Stimulated activated CD8-positive, alpha-beta memory T cell treated with anti-CD3 and anti-CD28 coated beads, Interleukin-7, amount 100 ng/mL, for 1 hour (primary cell): Measurements from ENCODE around the gene UROD.
"Not testable (repeated sequence)": the region's sequence is repeated elsewhere in the genome, so short reads cannot be mapped to it uniquely, and the experiment has no call there.

Source experiments
- DNase-seq, 2 donors: peaks; one replicate each; pipeline ENCODE4 v3.0.0-alpha.2; 2020; ENCODE audit warnings: low read depth in 2 of 2

UROD gene

DNA sequence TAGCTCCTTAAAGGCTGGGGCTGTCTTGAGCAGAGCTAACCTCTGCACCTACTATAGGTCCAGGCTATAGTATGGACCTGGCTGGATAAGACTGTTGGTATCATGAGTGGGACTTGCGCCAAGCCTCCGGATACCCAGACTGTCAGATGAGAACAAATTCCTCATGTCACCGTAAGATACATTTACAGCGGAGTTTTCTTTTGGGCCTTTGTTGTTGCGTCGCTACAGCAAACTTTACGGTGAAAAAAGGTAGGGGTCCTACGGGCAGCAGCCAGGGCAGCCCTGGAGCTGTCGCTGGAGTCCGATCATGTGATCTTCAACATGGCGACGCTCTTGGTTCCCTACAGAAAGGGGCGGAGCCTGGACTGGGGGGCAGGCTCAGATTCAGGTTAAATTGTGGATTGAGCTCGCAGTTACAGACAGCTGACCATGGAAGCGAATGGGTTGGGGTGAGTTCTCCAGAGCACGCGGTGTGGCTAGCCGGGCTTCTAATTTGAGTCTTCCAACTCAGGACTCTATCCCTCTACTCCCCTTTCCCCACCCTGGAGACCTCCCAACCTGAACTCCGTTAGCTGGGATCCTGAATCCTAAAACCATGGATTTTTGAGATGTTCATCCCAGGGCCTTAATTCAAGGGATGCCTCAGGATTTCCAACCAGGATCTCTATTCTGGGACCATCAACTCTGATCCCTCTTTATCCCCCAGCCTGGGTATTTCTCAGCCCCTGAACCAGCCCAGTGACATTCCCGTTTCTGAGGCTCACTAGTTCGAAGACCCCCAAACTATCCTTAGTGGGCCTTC lies at the start of gene UROD:
TSS of gene UROD (plus strand) at position 418 of the 802 bp plus-strand sequence. CDS start at position 430, 12 bp downstream.
- DNase-seq, result peak; percentile 63 to 69

- DNase-seq, result no peak
Observed at GRCh38 chr1:44962729-44963128, 49.3 kb upstream of the UROD start.

- no peak for DNase-seq
Observed at GRCh38 chr1:44964396-44964795, 47.7 kb upstream of the UROD start.

DNA sequence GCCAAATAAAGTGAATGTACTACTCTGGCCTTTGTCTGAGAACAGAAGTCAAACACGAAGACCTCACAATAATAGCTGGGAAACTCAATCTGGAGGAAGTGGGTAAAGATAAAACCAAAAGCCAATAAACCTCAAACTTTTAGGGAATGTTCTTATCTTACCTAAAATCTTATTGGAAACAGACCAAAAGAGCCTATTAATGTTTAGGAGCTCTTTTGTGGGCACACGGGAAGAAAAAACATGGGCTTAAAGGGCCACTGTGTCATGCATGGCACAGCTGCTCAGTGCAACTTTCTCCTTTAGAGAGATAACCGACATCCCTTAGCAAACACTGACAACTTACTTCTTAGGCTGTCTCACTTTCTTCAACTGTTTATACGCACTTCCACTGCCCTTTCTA lies 41.7 kb upstream of the UROD start:
- no peak for DNase-seq

DNA sequence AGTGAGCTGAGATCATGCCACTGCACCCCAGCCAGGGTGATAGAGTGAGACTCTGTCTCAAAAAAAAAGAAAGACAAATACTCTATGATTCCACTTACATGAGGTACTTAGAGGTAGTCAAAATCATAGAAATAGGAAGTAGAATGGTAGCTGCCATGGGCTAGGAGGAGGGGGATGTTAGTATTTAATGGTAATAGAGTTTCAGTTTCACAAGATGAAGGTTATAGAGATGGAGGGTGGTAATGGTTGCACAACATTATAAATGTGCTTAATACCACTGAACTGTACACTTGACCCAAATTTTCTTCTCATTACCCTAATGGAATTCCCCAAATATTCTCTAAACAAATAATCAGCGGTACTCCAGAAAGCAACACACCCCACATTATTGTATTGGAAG lies 38.4 kb upstream of the UROD start:
- no peak for DNase-seq

DNA sequence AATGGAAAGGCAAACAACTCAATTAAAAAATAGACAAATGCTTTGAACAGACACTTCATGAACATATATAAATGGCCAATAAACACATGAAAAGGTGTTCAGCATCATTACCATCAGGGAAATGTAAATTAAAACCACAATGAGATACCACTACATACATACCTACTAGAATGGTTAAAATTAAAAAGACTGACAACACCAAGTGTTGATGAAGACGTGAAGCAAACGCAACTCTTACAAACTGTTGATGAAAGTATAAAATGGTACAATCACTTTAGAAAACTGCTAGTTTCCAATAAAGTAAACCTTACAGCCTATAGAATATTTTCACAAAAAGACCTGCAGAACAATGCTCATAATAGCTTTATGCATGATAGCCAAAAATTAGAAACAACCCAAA lies 35.8 kb upstream of the UROD start:
- DNase-seq, result no peak

DNA sequence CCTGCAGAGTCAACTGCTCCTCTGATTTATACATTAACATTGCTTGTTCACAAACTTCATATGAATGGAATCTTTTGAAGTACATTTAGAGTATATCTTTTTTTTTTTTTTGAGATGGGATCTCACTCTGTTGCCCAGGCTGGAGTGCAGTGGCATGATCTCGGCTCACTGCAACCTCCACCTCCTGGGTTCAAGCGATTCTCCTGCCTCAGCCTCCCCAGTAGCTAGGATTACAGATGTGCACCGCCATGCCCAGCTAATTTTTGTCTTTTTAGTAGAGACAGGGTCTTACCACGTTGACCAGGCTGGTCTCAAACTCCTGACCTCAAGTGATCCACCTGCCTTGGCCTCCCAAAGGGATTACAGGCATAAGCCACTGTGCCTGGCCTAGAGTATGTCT lies 34.7 kb upstream of the UROD start:
- DNase-seq, result not testable (repeated sequence)

GRCh38 chr1:44985747-44986359 lies 26.2 kb upstream of the UROD start:
- DNase-seq, result no peak

DNA sequence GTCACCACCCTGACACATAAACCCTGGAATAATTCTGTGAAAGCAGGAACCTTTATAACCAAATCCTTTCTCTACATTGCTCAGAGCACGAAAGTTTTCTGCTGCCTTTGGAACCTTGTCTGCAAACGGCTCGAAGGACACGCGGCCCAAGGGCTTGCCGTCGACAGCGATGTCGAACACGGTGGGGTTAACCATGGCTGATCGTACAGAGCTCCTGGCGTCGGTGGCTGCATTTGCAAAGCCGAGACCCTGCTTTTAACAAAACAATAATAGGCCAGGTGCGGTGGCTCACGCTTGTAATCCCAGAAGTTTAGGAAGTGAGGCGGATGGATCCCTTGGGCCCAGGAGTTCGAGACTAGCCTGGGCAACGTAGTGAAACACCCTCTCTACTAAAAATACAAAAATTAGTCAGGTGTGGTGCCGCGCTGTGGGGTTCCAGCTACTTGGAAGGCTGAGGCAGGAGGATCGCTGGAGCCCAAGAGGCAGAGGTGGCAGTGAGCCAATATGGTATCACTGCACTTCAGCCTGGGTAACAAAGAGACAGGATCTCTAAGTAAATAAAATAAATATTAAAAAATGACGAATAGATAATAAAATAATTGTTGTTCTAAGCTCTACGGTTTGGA lies 23.4 kb upstream of the UROD start:
- no peak for DNase-seq

DNA sequence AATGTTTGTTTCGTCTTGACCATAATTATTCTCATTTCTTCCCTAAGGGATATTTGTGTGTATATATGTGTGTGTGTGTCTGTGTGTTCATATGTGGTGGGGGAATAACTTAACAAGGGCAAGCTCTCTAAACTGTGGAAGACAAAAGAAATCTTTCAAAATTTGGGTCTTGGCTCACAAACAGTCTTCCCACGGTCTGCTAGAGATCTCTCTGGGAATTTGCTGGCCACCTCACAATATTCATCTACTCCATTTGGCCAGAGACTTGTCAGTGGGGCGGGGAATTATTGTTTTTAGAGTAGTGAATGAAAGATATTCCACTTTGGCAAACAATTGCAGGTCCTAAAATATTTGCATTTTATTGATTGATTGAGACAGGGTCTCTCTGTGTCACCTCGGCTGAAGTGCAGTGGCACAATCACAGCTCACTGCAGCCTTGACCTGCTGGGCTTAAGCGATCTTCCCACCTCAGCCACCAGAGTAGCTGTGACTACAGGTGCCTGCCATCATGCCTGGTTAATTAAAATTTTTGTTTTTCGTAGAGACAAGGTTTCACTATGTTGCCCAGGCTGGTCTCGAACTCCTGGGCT lies 17.6 kb upstream of the UROD start:
- no peak for DNase-seq

DNA sequence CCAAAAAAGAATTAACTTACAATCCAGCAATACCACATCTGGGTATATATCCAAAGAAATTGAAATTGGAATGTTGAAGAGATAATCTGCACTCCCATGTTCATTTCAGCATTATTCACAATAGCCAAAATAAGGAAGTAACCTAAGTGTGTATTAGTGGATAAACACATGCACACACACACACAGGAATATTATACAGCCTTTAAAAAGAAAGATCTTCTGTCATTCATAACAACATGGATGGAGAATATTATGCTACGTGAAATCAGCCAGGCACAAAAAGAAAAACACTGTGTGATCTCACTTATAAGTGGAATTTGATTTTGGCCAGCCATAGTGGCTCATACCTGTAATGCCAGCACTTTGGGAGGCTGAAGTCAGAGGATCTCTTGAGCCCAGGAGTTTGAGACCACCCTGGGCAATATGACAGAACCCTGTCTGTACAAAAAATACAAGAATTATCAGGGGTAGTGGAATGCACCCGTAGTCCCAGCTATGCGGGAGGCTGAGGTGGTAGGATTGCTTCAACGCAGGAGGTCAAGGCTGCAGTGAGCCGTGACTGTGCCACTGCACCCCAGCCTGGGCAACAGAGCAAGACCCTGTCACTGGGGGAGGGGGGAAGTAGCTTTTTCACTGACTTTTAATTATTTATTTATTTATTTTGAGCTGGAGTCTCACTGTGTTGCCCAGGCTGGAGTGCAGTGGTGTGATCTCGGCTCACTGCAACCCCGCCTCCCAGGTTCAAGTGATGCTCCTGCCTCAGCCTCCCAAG lies 16.4 kb upstream of the UROD start:
- no peak for DNase-seq

DNA sequence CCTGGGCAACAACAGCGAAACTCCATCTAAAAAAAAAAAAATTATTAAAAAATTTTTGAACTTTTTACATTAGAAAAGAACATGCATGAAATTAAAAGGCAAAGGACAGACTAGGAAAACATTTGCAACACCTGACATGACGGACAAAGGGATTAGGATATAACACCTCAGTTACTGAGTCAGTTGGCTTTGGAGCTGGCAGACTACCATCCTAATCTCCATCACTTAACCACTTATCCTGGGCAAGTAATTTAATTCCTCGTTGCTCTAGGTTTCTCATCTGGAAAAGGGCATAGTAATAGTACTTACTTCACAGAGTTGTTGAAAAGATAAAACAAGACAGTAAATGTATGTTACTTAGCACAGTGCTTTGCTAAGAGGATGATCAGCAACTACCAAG lies 12.8 kb upstream of the UROD start:
- DNase-seq, result no peak

GRCh38 chr1:45001011-45001481 lies 11.0 kb upstream of the UROD start:
- no peak for DNase-seq

GRCh38 chr1:45001576-45001975 lies 10.5 kb upstream of the UROD start:
- DNase-seq, result not testable (repeated sequence)

- no peak for DNase-seq
Observed at GRCh38 chr1:45002650-45003645, 9.1 kb upstream of the UROD start.

DNA sequence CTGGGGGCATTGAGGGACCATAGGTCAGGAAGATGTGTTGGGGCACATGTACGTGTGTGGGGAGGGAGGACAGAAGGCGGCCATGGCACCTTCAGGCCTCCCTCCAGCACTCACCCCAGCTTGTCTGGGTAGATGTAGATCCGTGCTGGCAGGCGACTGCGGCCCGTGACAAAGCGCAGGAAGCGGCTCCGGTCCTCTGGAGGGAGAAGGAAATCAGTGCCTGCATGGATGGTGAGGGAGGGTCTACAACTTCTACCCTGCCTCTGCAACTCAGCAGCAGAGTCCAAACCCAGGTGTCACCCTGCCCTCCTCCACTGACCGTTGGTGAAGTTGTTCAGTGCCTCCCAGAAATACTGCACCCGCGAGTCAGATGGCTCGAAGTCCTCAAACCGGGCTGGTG lies 8.3 kb upstream of the UROD start:
- no peak for DNase-seq

DNA sequence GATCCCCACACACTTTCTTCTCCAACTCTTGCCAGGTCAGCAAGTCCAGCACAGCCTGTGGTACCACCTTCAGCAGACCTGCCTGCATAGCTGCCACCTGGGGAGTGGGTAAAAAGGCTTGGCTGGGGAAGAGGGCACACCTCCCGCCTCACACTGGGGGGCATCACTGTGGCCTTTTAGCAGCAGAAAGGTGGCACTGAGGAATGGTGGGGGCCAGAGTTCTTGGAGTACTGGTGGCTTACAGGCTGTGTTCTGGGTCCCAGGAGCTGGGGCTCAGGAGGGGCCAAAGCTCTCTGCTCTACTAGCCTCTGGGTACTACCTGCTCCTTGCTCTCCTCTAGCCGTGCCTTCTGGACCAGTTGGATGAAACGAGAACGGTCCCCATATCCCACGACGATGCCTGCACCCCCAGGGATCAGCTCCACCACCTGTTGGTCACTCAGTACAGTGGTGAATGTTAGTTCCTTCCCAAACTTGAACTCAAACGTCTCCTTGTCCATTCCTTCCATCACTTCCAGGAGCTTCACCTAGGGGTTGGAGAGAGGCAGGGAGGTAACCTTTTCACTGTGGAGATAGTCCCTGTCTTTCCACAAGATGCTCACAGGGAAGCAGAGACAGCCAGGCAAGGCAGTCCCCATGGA lies 7.7 kb upstream of the UROD start:
- DNase-seq, result no peak

DNA sequence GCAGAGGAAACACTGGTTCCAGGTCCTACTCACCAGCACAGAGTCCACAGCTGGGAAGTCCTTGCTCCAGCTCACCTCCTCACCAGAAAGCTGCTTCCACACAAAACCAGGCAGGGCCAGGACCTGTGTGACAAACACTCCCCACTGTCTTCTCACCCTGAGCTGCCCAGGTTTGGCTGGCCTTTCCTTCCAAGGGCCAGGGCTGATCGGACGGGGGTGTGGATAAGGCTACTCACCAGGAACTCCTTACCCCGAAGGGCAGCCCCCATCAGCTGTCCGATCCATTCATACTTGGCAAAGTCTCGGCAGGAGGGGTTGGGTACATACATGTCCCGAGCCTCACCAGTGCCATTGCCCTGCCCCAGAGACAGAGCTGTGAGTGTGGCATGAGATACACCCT lies 6.3 kb upstream of the UROD start:
- DNase-seq, result no peak

DNA sequence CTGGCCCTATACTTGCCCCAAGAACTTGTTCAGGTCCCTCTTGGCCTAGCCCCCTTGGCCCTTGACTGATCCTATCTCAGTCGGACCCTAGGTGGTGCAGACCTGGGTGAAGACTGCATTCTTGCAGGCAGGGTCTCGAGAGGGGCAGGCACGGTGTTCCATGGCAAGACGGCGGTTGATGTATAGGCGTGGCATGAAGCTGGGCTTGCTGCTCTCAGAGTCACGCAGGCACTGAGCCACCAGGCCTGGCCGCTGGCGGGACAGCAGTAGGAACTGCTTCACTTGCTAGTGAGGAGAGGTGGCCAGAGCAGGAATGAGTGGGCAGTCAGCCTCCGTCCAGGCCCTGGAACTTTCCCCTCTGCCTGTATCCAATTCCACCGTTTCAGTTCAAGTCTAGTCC lies 4.7 kb upstream of the UROD start:
- no peak for DNase-seq

- no peak for DNase-seq
Observed at GRCh38 chr1:45008076-45008475, 4.0 kb upstream of the UROD start.
